HepG2 (cell line): Measurements from ENCODE around the gene FLAD1. TPM values are rescaled to one million over a fixed set of nuclear protein-coding genes. Genes with fewer than 3 reads are reported as not detected.

ENCODE experiments used
- ARNT ChIP-seq: fragments of 450-650 bp; IDR thresholded peaks from 2 replicates; pipeline ENCODE4 v1.6.1; 2017
- ARNT2 ChIP-seq: sonication (generic); formaldehyde crosslinking; IDR thresholded peaks from 2 replicates; pipeline ENCODE4 v1.8.0; 2022; ENCODE audit warnings: mild to moderate bottlenecking, low read depth, missing genetic modification reagents, moderate library complexity
- BHLHE40 ChIP-seq: IDR thresholded peaks from 2 replicates; pipeline ENCODE4 v1.6.1; 2011; ENCODE audit warnings: low read length, improper control_type of control experiment
- ETV5 ChIP-seq: IDR thresholded peaks from 2 replicates; pipeline ENCODE4 v1.6.1; 2018; ENCODE audit warnings: missing biosample characterization, missing genetic modification reagents, inconsistent platforms, borderline replicate concordance
- FIP1L1 ChIP-seq: fragments of 200-400 bp; formaldehyde crosslinking; IDR thresholded peaks from 2 replicates; pipeline ENCODE4 v1.6.1; 2018; ENCODE audit warnings: low read depth, mild to moderate bottlenecking, low read length, moderate library complexity, borderline replicate concordance; ENCODE audit not compliant: insufficient read depth
- JARID2 ChIP-seq: sonication (generic); formaldehyde crosslinking; IDR thresholded peaks from 2 replicates; pipeline ENCODE4 v1.8.1; 2023; ENCODE audit warnings: missing genetic modification reagents, inconsistent platforms; ENCODE audit not compliant: insufficient replicate concordance
- MYC ChIP-seq: sonication (generic); formaldehyde crosslinking; IDR thresholded peaks from 2 replicates; pipeline ENCODE4 v1.9.0; 2021; ENCODE audit warnings: missing genetic modification reagents, borderline replicate concordance
- RBFOX2 ChIP-seq: fragments of 200-400 bp; formaldehyde crosslinking; IDR thresholded peaks from 2 replicates; pipeline ENCODE4 v1.6.1; 2017; ENCODE audit warnings: low read depth, mild to moderate bottlenecking, low read length
- ZNF142 ChIP-seq: sonication (generic); formaldehyde crosslinking; IDR thresholded peaks from 2 replicates; pipeline ENCODE4 v1.4.0; 2020; ENCODE audit warnings: missing genetic modification reagents
- ZNF17 ChIP-seq: sonication (generic); formaldehyde crosslinking; IDR thresholded peaks from 2 replicates; pipeline ENCODE4 v1.5.0; 2020; ENCODE audit warnings: mild to moderate bottlenecking, missing genetic modification reagents
- ZNF224 ChIP-seq: sonication (generic); formaldehyde crosslinking; IDR thresholded peaks from 2 replicates; pipeline ENCODE4 v1.5.0; 2020; ENCODE audit warnings: mild to moderate bottlenecking, missing genetic modification reagents
- ZNF280D ChIP-seq: sonication (generic); formaldehyde crosslinking; IDR thresholded peaks from 2 replicates; pipeline ENCODE4 v1.5.1; 2020; ENCODE audit warnings: mild to moderate bottlenecking, missing genetic modification reagents
- ZNF33B ChIP-seq: sonication (generic); formaldehyde crosslinking; IDR thresholded peaks from 2 replicates; pipeline ENCODE4 v1.5.1; 2020; ENCODE audit warnings: mild to moderate bottlenecking, missing genetic modification reagents
- ZNF44 ChIP-seq: sonication (generic); formaldehyde crosslinking; IDR thresholded peaks from 2 replicates; pipeline ENCODE4 v1.5.1; 2020; ENCODE audit warnings: mild to moderate bottlenecking, missing genetic modification reagents
- ZNF563 ChIP-seq: sonication (generic); formaldehyde crosslinking; IDR thresholded peaks from 2 replicates; pipeline ENCODE4 v1.8.0; 2022; ENCODE audit warnings: mild to moderate bottlenecking, moderate library complexity, missing genetic modification reagents
- ZNF577 ChIP-seq: sonication (generic); formaldehyde crosslinking; IDR thresholded peaks from 2 replicates; pipeline ENCODE4 v1.4.0; 2020; ENCODE audit warnings: mild to moderate bottlenecking, low read depth, missing genetic modification reagents, borderline replicate concordance
- ZNF607 ChIP-seq: sonication (generic); formaldehyde crosslinking; IDR thresholded peaks from 2 replicates; pipeline ENCODE4 v1.5.1; 2020; ENCODE audit warnings: missing genetic modification reagents, mild to moderate bottlenecking, borderline replicate concordance
- ZNF639 ChIP-seq: conservative IDR thresholded peaks from 2 replicates; pipeline ENCODE4 v1.6.1; 2018; ENCODE audit warnings: missing genetic modification reagents
- ZNF724P ChIP-seq: sonication (generic); formaldehyde crosslinking; IDR thresholded peaks from 2 replicates; pipeline ENCODE4 v1.8.0; 2022; ENCODE audit warnings: missing genetic modification reagents, borderline replicate concordance
- ZNF776 ChIP-seq: sonication (generic); formaldehyde crosslinking; IDR thresholded peaks from 2 replicates; pipeline ENCODE4 v1.4.0; 2020; ENCODE audit warnings: mild to moderate bottlenecking, missing genetic modification reagents
- ZSCAN12 ChIP-seq: sonication (generic); formaldehyde crosslinking; IDR thresholded peaks from 2 replicates; pipeline ENCODE4 v1.9.0; 2021; ENCODE audit warnings: mild to moderate bottlenecking, missing genetic modification reagents
- ZSCAN30 ChIP-seq: sonication (generic); formaldehyde crosslinking; IDR thresholded peaks from 2 replicates; pipeline ENCODE4 v1.5.0; 2020; ENCODE audit warnings: mild to moderate bottlenecking, missing genetic modification reagents
- polyA plus RNA-seq, 8 experiments: library from polyadenylated mRNA; depleted of rRNA in 3 of 8; stranded (reverse) in 7 of 8; unstranded in 1 of 8; fragments of >200 nt; fragmentation: Illumina TruSeq in 4 of 8; extraction: Trizol in 4 of 8; gene quantifications; 2 replicates each; pipeline versions ENCODE4 v1.2.1 to v1.2.3, GENCODE V29; 2011 to 2016; ENCODE audit warnings: low read depth in 4 of 8, missing spikeins in 1 of 8, mixed read lengths in 1 of 8; ENCODE audit not compliant: insufficient read depth in 1 of 8
- total RNA-seq, 5 experiments: library from RNA; depleted of rRNA; stranded (reverse); fragments of >200 nt; fragmentation: Illumina TruSeq; extraction: Trizol; gene quantifications; 2 replicates each; pipeline ENCODE4 v1.2.3, GENCODE V29; 2016; ENCODE audit warnings: low read depth in 1 of 5

Gene FLAD1
- total and polyA plus RNA-seq, 2 of the 13 experiments (the other 11 are each of a cell fraction or from before 2014, with no cell fraction given) = 25.9 to 32.8 TPM

- no peak for TF ChIP-seq ZNF577 (CRISPR knock-in tag)
- TF ChIP-seq JARID2 (CRISPR knock-in tag) = no peak
- peak; percentile 26; the same call in 1 of the 2 replicates for TF ChIP-seq ZNF280D (CRISPR knock-in tag)
- no peak for TF ChIP-seq FIP1L1
- no peak for TF ChIP-seq BHLHE40
- no peak for TF ChIP-seq ZNF776 (CRISPR knock-in tag)
- no peak for TF ChIP-seq ZNF33B (CRISPR knock-in tag)
- peak; percentile 46 for TF ChIP-seq RBFOX2
- TF ChIP-seq MYC (CRISPR knock-in tag) = no peak
- 0 out of 2 replicates have a peak, but pooled peaks have one; percentile 59 for TF ChIP-seq ZNF17 (CRISPR knock-in tag)
- TF ChIP-seq ZNF224 (CRISPR knock-in tag) = no peak
- no peak for TF ChIP-seq ARNT
- TF ChIP-seq ZNF724P = no peak
- TF ChIP-seq ZSCAN12 (CRISPR knock-in tag) = no peak
- TF ChIP-seq ETV5 (CRISPR knock-in tag) = no peak
- no peak for TF ChIP-seq ARNT2
- TF ChIP-seq ZNF44 (CRISPR knock-in tag) = no peak
- TF ChIP-seq ZNF563 (CRISPR knock-in tag) = no peak
- no peak for TF ChIP-seq ZNF142 (CRISPR knock-in tag)
- TF ChIP-seq ZNF607 (CRISPR knock-in tag) = no peak
- TF ChIP-seq ZNF639 (CRISPR knock-in tag) = no peak
- TF ChIP-seq ZSCAN30 (CRISPR knock-in tag) = peak; percentile 88
Observed at GRCh38 chr1:155003227-155003765, 20.2 kb downstream of the FLAD1 start (continued).
